Measurements from ENCODE around the gene MSANTD1. TPM values are rescaled to one million over a fixed set of nuclear protein-coding genes. Genes with fewer than 3 reads are reported as not detected.

Gene MSANTD1
- total and polyA plus RNA-seq, 2 donors (not counting 1 experiment from before 2014, with no cell fraction given) = 0.78 to 5.5 TPM

GRCh38 chr4:3266076-3266475 lies 17.1 kb downstream of the MSANTD1 start:
- DNase-seq (no peak), ATAC-seq (ENCODE audit: low read depth) (no peak)
- Histone ChIP-seq H3K36me3 (replicated peaks in 1 of 2; ENCODE audit: control extremely low read depth in 1 of 2, control insufficient read depth in 1 of 2, extremely low read depth in 1 of 2, insufficient read depth in 2 of 2, low read length in 1 of 2) (no peaks in the 10 kb centered on the region), H3K4me3 (ENCODE audit: control extremely low read depth in 1 of 5, extremely low read depth in 1 of 5, insufficient read depth in 1 of 5, low read depth in 2 of 5, low read length in 4 of 5) (no peak overlapping the region), H2AFZ (ENCODE audit: insufficient read depth, low read depth, low read length, poor library complexity, severe bottlenecking) (no peak overlapping the region), H3K27ac (ENCODE audit: low read length in 2 of 2) (no peak overlapping the region), H3K9ac (ENCODE audit: low read length) (no peak overlapping the region), H3K79me2 (ENCODE audit: control insufficient read depth, insufficient read depth, low read length) (no peaks in the 10 kb centered on the region), H3K27me3 (replicated peaks in 1 of 4; ENCODE audit: control extremely low read depth in 1 of 4, control insufficient read depth in 3 of 4, insufficient read depth in 4 of 4, low read length in 3 of 4) (no peaks in the 10 kb centered on the region), H3K4me1 (ENCODE audit: control insufficient read depth in 2 of 2, insufficient read depth in 2 of 2, low read length in 2 of 2) (no peaks in the 10 kb centered on the region), H3K4me2 (replicated peaks; ENCODE audit: low read depth, low read length, poor library complexity, severe bottlenecking) (no peak overlapping the region), H4K20me1 (ENCODE audit: control insufficient read depth, insufficient read depth, low read length, poor library complexity, severe bottlenecking) (no peaks in the 10 kb centered on the region), H3K9me3 (ENCODE audit: control extremely low read depth in 1 of 3, control insufficient read depth in 2 of 3, insufficient read depth in 1 of 3, low read length in 2 of 3) (no peaks in the 10 kb centered on the region)
- Mint-ChIP-seq H3K27ac (no peak overlapping the region), H3K27me3 (no peaks in the 10 kb centered on the region), H3K9me3 (ENCODE audit: insufficient read depth) (no peaks in the 10 kb centered on the region), H3K4me3 (no peak overlapping the region), H3K4me1 (no peaks in the 10 kb centered on the region)
- POLR2A ChIA-PET = no interaction called here
- WGBS (ENCODE audit: insufficient coverage) = 93% methylated on average over 13 of the region's 17 CpGs
- TF ChIP-seq CTCF (IDR thresholded peaks at IDR 0.05) = no peak
- TF ChIP-seq EZH2 (IDR thresholded peaks at IDR 0.05; ENCODE audit: borderline replicate concordance, insufficient read depth, low read depth, low read length, poor library complexity, severe bottlenecking) = no peak
- intact Hi-C loops (cut with micrococcal nuclease) = no loop called here
- CTCF ChIA-PET = interaction anchor here (0.6 kb wide), 1 partner anchor 616 kb away, joined by 3 read pairs; no protein-coding TSS in a partner anchor

DNA sequence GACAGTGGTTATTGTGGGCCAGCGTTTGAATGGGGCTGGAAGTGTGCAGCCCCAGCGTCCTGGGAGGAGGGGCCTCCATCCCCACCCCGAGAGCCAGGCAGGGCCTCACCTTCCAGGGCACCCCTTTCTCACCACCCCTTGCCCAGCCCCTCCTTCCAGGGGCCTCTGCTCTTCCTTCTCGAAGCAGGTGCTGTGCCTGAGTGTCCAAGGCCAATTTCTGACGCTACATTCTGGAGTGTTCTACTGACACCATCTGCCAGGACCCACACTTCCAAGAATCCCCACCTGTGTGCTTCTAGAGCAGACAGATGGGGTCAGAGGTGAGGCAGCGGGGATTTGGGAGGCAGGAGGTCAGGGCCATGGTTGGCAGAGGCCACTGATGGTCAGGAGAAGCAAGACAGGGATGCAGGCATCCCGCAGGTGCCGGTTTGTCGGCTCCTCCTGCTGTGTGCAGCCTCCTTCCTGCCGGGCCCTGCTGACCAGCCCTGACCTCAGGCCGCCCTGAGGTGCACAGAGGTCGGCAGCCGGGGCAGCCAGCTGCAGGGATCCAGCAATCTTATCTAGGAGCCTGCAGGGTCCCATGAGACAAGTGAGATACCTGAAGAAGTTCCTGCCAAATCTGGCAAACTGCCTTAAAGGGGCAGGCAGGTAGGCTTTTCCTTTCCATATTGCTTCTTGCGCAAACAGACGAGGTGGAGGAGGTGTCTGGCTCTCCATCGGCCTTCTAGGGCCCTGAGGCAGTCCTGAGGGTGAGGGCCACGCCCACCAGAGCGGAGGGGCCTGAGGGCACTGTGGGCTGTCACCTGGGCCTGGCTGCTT lies 18.8 kb downstream of the MSANTD1 start:
- H3K27ac ChIP-seq (ENCODE audit: low read length in 2 of 2) = no peak overlapping the region
- WGBS (ENCODE audit: insufficient coverage) = 85% methylated on average over 17 of the region's 18 CpGs
- no peaks in the 10 kb centered on the region for H3K36me3 ChIP-seq (replicated peaks in 1 of 2; ENCODE audit: control extremely low read depth in 1 of 2, control insufficient read depth in 1 of 2, extremely low read depth in 1 of 2, insufficient read depth in 2 of 2, low read length in 1 of 2)
- CTCF ChIA-PET = no interaction called here
- no peak for ATAC-seq (ENCODE audit: low read depth)
- H2AFZ ChIP-seq (ENCODE audit: insufficient read depth, low read depth, low read length, poor library complexity, severe bottlenecking) = no peak overlapping the region
- DNase-seq = no peak
- peaks cover 0 to 3% (median 0%) of the 10 kb centered on the region in 3 donors for H3K9me3 ChIP-seq (ENCODE audit: control extremely low read depth in 1 of 3, control insufficient read depth in 2 of 3, insufficient read depth in 1 of 3, low read length in 2 of 3)
- Mint-ChIP-seq H3K9me3 (ENCODE audit: insufficient read depth) (no peaks in the 10 kb centered on the region), H3K27me3 (no peaks in the 10 kb centered on the region), H3K27ac (no peak overlapping the region), H3K4me3 (no peak overlapping the region), H3K4me1 (peaks cover 10% of the 10 kb centered on the region)
- no peaks in the 10 kb centered on the region for H3K27me3 ChIP-seq (replicated peaks in 1 of 4; ENCODE audit: control extremely low read depth in 1 of 4, control insufficient read depth in 3 of 4, insufficient read depth in 4 of 4, low read length in 3 of 4)
- POLR2A ChIA-PET = no interaction called here
- no peak overlapping the region for H3K4me3 ChIP-seq (ENCODE audit: control extremely low read depth in 1 of 5, extremely low read depth in 1 of 5, insufficient read depth in 1 of 5, low read depth in 2 of 5, low read length in 4 of 5)
- no peaks in the 10 kb centered on the region for H3K4me1 ChIP-seq (ENCODE audit: control insufficient read depth in 2 of 2, insufficient read depth in 2 of 2, low read length in 2 of 2)
- no peaks in the 10 kb centered on the region for H4K20me1 ChIP-seq (ENCODE audit: control insufficient read depth, insufficient read depth, low read length, poor library complexity, severe bottlenecking)
- no peak overlapping the region for H3K4me2 ChIP-seq (replicated peaks; ENCODE audit: low read depth, low read length, poor library complexity, severe bottlenecking)
- intact Hi-C loops (cut with micrococcal nuclease) = no loop called here
- TF ChIP-seq EZH2 (IDR thresholded peaks at IDR 0.05; ENCODE audit: borderline replicate concordance, insufficient read depth, low read depth, low read length, poor library complexity, severe bottlenecking) = no peak
- no peak for TF ChIP-seq CTCF (IDR thresholded peaks at IDR 0.05)
- no peak overlapping the region for H3K9ac ChIP-seq (ENCODE audit: low read length)
- H3K79me2 ChIP-seq (ENCODE audit: control insufficient read depth, insufficient read depth, low read length) = no peaks in the 10 kb centered on the region

Data from B cell (primary cell).